Mesothelial cell of epicardium (in vitro differentiated cells): ENCODE data around the gene KCNMA1. TPM values are rescaled to one million over a fixed set of nuclear protein-coding genes. Genes with fewer than 3 reads are reported as not detected.

ENCODE experiments used
- DNase-seq, 2 experiments: peaks; one replicate each; pipeline ENCODE4 v3.0.0; 2021; ENCODE audit warnings: low spot score in 2 of 2; ENCODE audit not compliant: unreplicated experiment in 2 of 2
- H3K27ac Mint-ChIP-seq: 2 replicates; pipeline ENCODE4 v1.8.0; 2021; ENCODE audit warnings: mixed read lengths
- H3K27me3 Mint-ChIP-seq: 2 replicates; pipeline ENCODE4 v1.8.0; 2021; ENCODE audit warnings: low read depth, mixed read lengths
- H3K36me3 Mint-ChIP-seq: 2 replicates; pipeline ENCODE4 v1.8.0; 2021; ENCODE audit warnings: mixed read lengths
- H3K4me1 Mint-ChIP-seq: 2 replicates; pipeline ENCODE4 v1.8.0; 2021; ENCODE audit warnings: mixed read lengths
- H3K4me3 Mint-ChIP-seq: 2 replicates; pipeline ENCODE4 v1.8.0; 2021; ENCODE audit warnings: mild to moderate bottlenecking, moderate library complexity, mixed read lengths
- H3K9me3 Mint-ChIP-seq: 2 replicates; pipeline ENCODE4 v1.8.0; 2021; ENCODE audit warnings: mixed read lengths
- total RNA-seq: library from RNA; stranded (reverse); gene quantifications from 3 replicates; pipeline ENCODE4 v1.2.1, GENCODE V29; 2021
- TF ChIP-seq, protein P1 (sequence below): fragments of 200-600 bp; sonication (generic); IDR thresholded peaks from one replicate; pipeline ENCODE4 v1.5.0; 2021; ENCODE audit warnings: antibody characterized with exemption; ENCODE audit not compliant: unreplicated experiment

KCNMA1 gene
- total RNA-seq, 1 donor from 2014 or later = 44.0 TPM

DNA sequence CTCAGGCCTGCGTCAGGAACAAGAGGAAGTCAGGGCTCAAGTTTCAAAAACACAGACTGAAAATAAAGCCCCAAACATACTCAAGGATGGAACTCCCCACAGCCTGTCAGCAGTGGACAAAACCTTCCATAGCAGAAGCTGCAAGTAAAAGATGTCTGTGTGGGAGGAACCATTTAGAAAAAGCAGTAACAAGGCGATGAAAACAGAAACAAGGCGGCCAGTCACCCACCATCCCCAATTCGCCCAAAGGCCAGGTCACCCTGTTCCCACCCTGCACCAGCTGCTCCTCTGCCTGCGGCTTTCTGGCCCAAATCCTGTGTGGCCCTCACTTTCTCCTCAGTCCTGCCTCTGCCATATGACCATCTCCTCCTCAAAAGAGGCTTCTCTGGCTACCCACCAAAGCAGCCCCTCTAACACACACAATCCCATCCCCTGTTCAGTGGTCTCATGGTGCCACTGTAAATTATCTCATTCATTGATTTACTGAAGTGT, 27.8 kb downstream of the KCNMA1 start:
- DNase-seq = no peak
- Mint-ChIP-seq H3K9me3 (no peaks in the 10 kb centered on the region), H3K4me1 (peaks cover 27% of the 10 kb centered on the region), H3K27me3 (no peaks in the 10 kb centered on the region), H3K36me3 (no peaks in the 10 kb centered on the region), H3K4me3 (no peak overlapping the region), H3K27ac (peak overlapping the region; percentile 32)
- TF ChIP-seq, protein P1, sequence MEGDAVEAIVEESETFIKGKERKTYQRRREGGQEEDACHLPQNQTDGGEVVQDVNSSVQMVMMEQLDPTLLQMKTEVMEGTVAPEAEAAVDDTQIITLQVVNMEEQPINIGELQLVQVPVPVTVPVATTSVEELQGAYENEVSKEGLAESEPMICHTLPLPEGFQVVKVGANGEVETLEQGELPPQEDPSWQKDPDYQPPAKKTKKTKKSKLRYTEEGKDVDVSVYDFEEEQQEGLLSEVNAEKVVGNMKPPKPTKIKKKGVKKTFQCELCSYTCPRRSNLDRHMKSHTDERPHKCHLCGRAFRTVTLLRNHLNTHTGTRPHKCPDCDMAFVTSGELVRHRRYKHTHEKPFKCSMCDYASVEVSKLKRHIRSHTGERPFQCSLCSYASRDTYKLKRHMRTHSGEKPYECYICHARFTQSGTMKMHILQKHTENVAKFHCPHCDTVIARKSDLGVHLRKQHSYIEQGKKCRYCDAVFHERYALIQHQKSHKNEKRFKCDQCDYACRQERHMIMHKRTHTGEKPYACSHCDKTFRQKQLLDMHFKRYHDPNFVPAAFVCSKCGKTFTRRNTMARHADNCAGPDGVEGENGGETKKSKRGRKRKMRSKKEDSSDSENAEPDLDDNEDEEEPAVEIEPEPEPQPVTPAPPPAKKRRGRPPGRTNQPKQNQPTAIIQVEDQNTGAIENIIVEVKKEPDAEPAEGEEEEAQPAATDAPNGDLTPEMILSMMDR = no peak

- H3K36me3 Mint-ChIP-seq = no peaks in the 10 kb centered on the region
- no peaks in the 10 kb centered on the region for H3K27me3 Mint-ChIP-seq
- no peak overlapping the region for H3K4me3 Mint-ChIP-seq
- no peaks in the 10 kb centered on the region for H3K9me3 Mint-ChIP-seq
- TF ChIP-seq, protein P1 = no peak
- peaks cover 26% of the 10 kb centered on the region for H3K4me1 Mint-ChIP-seq
- no peak overlapping the region for H3K27ac Mint-ChIP-seq
- no peak for DNase-seq
These were observed 29.3 kb downstream of the KCNMA1 start for GRCh38 chr10:77608281-77608680.

DNA sequence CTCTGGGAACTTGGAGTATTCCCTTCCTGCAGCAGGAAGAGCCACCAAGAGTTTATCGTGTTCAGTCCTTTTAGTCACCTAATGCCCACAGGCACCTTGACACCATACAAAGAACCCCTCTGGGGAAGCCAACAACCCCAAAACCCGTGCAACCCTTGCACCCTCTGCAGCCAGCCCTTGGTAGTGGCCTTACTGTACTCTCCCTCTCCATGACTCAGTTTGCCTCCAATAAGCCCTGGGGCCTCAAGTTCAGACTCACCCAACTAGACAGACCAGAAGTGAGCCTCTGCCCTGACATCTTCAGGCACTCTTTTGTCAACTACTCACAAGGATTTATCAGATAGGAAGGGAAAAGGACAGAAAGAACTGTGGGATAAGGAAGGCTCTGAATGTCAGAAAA, 30.9 kb downstream of the KCNMA1 start:
- Mint-ChIP-seq H3K9me3 (no peaks in the 10 kb centered on the region), H3K27ac (no peak overlapping the region), H3K4me3 (no peak overlapping the region), H3K4me1 (peaks cover 29% of the 10 kb centered on the region), H3K27me3 (no peaks in the 10 kb centered on the region), H3K36me3 (no peaks in the 10 kb centered on the region)
- no peak for DNase-seq
- TF ChIP-seq, protein P1 = no peak

DNA sequence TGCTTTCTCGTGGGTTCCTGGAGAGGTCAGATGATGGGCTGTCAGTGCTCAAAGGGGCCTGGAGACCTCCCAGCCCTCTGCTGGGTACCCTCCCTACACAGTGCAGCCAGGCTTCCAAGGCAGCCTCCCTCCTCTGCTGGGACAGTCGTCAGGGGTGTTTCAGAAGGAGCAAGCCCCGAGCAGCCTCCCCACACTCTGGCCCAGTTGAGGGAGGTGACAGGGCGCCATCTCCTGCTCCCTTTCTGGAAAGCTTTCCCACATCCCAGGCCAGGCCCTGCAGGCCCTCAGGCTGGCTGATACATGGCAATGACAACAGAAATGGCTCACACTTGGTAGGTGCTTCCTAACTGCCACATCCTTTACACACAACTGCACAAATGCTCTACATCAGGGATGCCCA, 32.1 kb downstream of the KCNMA1 start:
- no peaks in the 10 kb centered on the region for H3K9me3 Mint-ChIP-seq
- H3K27me3 Mint-ChIP-seq = no peaks in the 10 kb centered on the region
- H3K4me1 Mint-ChIP-seq = peaks cover 26% of the 10 kb centered on the region
- H3K4me3 Mint-ChIP-seq = no peak overlapping the region
- TF ChIP-seq, protein P1 = no peak
- no peaks in the 10 kb centered on the region for H3K36me3 Mint-ChIP-seq
- H3K27ac Mint-ChIP-seq = no peak overlapping the region
- DNase-seq = no peak

- TF ChIP-seq, protein P1 = no peak
- no peaks in the 10 kb centered on the region for H3K9me3 Mint-ChIP-seq
- no peak for DNase-seq
- H3K27me3 Mint-ChIP-seq = no peaks in the 10 kb centered on the region
- H3K36me3 Mint-ChIP-seq = no peaks in the 10 kb centered on the region
- no peak overlapping the region for H3K27ac Mint-ChIP-seq
- no peak overlapping the region for H3K4me3 Mint-ChIP-seq
- peaks cover 20% of the 10 kb centered on the region for H3K4me1 Mint-ChIP-seq
These were observed 32.7 kb downstream of the KCNMA1 start for GRCh38 chr10:77604941-77605351.

DNA sequence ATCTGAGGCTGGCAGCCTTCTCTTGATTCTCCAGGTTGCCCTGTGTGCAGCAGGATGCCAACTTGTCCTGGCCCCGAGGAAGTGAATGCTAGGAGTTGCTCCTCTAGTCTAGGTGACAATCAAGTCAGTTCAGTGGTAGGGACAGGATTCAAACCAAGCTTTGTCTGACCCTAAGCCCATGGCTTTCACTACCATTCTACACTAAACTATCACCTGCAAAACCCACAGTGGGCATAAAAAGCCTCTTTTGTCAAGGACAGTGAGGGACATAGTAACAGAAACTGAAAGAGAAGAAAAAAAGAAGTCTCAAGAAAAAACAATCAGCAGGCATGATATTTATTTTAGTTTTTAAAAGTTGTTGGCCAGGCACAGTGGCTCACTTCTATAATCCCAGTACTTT, 33.5 kb downstream of the KCNMA1 start:
- H3K36me3 Mint-ChIP-seq = no peaks in the 10 kb centered on the region
- H3K27me3 Mint-ChIP-seq = no peaks in the 10 kb centered on the region
- no peak overlapping the region for H3K27ac Mint-ChIP-seq
- no peak for DNase-seq
- H3K4me1 Mint-ChIP-seq = peaks cover 17% of the 10 kb centered on the region
- H3K9me3 Mint-ChIP-seq = no peaks in the 10 kb centered on the region
- no peak overlapping the region for H3K4me3 Mint-ChIP-seq
- TF ChIP-seq, protein P1 = no peak
